Esophagus (tissue), 2 donors: ENCODE results near the gene SLC26A1. TPM values are rescaled to one million over a fixed set of nuclear protein-coding genes. Genes with fewer than 3 reads are reported as not detected.

Experiments used
- H3K27ac ChIP-seq, 2 donors: one replicate each; pipeline ENCODE4 v1.5.1; 2013; ENCODE audit warnings: low read depth in 2 of 2, mild to moderate bottlenecking in 2 of 2, inconsistent platforms in 1 of 2, low read length in 1 of 2, moderate library complexity in 1 of 2
- H3K27me3 ChIP-seq, 2 donors: one replicate each; pipeline ENCODE4 v1.6.1; 2013; ENCODE audit warnings: low read length in 2 of 2, control low read depth in 1 of 2, mild to moderate bottlenecking in 1 of 2; ENCODE audit not compliant: insufficient read depth in 2 of 2, control insufficient read depth in 1 of 2
- H3K36me3 ChIP-seq, 2 donors: one replicate each; pipeline ENCODE4 v1.6.1; 2013; ENCODE audit warnings: low read length in 1 of 2; ENCODE audit not compliant: control insufficient read depth in 2 of 2, insufficient read depth in 2 of 2
- H3K4me1 ChIP-seq, 2 donors: one replicate each; pipeline ENCODE4 v1.6.1; 2013; ENCODE audit warnings: low read length in 1 of 2; ENCODE audit not compliant: control insufficient read depth in 2 of 2, insufficient read depth in 2 of 2
- H3K4me3 ChIP-seq, 2 donors: one replicate each; pipeline ENCODE4 v1.5.1; 2013; ENCODE audit warnings: low read length in 2 of 2, mild to moderate bottlenecking in 2 of 2, low read depth in 1 of 2, moderate library complexity in 1 of 2
- H3K9me3 ChIP-seq, 2 donors: one replicate each; pipeline ENCODE4 v1.6.1; 2013; ENCODE audit warnings: mild to moderate bottlenecking in 2 of 2, low read depth in 1 of 2, low read length in 1 of 2, moderate library complexity in 1 of 2; ENCODE audit not compliant: control insufficient read depth in 2 of 2, insufficient read depth in 1 of 2
- WGBS, 2 donors: extraction: QIAGEN DNeasy Blood & Tissue Kit; methylation state at CpG; one replicate each; pipeline ENCODE4 v1.1.7; 2013; 5-methylcytosine and 5-hydroxymethylcytosine counted together
- polyA plus RNA-seq, 2 donors: library from polyadenylated mRNA; stranded (reverse); fragments of 200-250 nt; gene quantifications; one replicate each; pipeline ENCODE4 v1.2.3, GENCODE V29; 2013
- donor health status: healthy with polysubstance abuse.
- donor health status: Bipolar disorder and iron deficiency.

Gene SLC26A1
- polyA plus RNA-seq, 2 donors = 0.09 to 0.49 TPM

- no peak overlapping the region for H3K27ac ChIP-seq
- peaks cover 0 to 8% of the 10 kb centered on the region in 2 donors for H3K36me3 ChIP-seq
- no peak overlapping the region for H3K4me3 ChIP-seq
- H3K4me1 ChIP-seq = peaks cover 0 to 7% of the 10 kb centered on the region in 2 donors
- H3K27me3 ChIP-seq = no peaks in the 10 kb centered on the region
- WGBS, 2 donors = 86 to 88% methylated on average over 46 of the region's 46 CpGs
- H3K9me3 ChIP-seq = no peaks in the 10 kb centered on the region
Measured at GRCh38 chr4:1022051-1022738, 29.0 kb upstream of the SLC26A1 start.

DNA sequence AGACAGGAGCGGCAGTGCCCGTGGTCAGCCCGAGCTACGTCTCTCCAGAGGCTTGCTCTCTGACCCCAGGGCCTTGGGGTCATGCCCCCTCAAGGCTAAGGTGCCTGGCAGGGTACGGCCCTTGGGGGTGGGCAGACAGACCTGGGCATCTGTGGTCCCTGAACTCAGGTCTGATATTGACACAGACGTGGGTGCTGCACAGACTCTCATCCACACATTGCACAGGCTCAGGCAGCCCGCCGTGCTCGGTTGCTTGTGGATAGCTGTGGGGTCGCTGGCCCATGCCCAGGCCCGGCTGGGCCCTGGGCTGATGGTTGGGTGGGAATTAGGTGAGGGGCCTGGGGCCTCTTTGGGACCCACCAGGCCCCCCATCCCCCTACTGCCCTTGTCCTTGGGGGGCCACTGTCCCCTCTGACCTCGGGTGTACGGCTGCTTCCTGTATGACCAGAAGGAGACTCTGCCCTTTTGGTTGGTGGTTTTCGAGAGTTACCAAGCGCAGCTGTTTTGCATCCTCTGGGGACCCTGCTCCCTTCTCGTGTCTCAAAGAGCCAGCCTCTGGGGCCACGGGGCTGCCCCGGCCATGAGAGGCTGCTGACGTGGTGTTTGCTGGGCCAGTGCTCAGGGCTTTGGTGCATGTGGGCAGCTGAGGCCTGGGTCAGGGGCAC lies 28.3 kb upstream of the SLC26A1 start:
- peaks cover 0 to 8% of the 10 kb centered on the region in 2 donors for H3K36me3 ChIP-seq
- peaks cover 0 to 8% of the 10 kb centered on the region in 2 donors for H3K4me1 ChIP-seq
- H3K27ac ChIP-seq = no peak overlapping the region
- H3K4me3 ChIP-seq = no peak overlapping the region
- 86% methylated on average over 19 of the region's 19 CpGs for WGBS, 2 donors
- H3K9me3 ChIP-seq = no peaks in the 10 kb centered on the region
- no peaks in the 10 kb centered on the region for H3K27me3 ChIP-seq

DNA sequence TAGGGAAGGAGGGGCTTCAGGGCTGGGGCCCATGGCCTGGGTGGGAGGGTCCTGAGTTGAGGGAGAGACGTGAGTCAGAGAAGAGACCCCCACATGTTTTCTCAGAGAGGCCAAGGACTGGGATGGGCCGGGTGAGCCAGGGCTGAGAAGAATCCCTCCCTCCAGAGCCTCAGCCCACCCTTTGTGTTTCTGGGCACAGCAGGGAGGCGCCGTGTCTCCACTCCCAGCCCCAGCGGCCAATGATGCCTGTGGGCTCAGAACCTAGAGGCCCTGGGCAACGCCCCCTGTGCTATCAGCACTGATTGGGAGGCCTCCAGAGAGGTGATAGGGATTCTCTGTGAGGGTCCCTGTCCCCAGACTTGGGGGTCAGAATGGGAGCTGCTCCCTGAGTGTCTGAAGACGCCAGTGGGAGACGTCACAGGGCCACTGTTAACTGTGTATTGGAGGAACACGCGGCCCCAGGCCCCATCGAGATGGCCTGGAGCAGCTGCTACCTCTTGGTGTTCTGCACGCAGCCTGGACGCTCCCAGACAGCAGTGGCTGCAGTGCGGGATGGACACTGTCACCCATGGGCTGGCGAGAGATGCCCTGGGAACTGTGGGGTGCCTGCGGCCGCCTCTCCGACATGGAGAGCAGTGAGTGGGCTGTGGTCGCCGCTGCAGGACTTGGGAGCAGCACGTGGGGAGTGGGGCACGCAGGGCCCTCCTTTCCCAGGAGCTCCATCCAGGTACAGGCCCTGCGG lies 26.7 kb upstream of the SLC26A1 start:
- Histone ChIP-seq H3K27me3 (no peaks in the 10 kb centered on the region), H3K4me3 (no peak overlapping the region), H3K27ac (no peak overlapping the region), H3K36me3 (peaks cover 0 to 4% of the 10 kb centered on the region in 2 donors), H3K4me1 (peaks cover 0 to 3% of the 10 kb centered on the region in 2 donors), H3K9me3 (no peaks in the 10 kb centered on the region)
- 85 to 89% methylated on average over 23 of the region's 23 CpGs for WGBS, 2 donors

- H3K27ac ChIP-seq = no peak overlapping the region
- H3K27me3 ChIP-seq = no peaks in the 10 kb centered on the region
- WGBS, 2 donors = 69 to 81% methylated on average over 9 of the region's 9 CpGs
- no peaks in the 10 kb centered on the region for H3K9me3 ChIP-seq
- peaks cover 0 to 3% of the 10 kb centered on the region in 2 donors for H3K4me1 ChIP-seq
- H3K36me3 ChIP-seq = peaks cover 0 to 2% of the 10 kb centered on the region in 2 donors
- H3K4me3 ChIP-seq = no peak overlapping the region
Measured at GRCh38 chr4:1019320-1019719, 26.1 kb upstream of the SLC26A1 start.

GRCh38 chr4:1018147-1019020 lies 25.2 kb upstream of the SLC26A1 start:
- Histone ChIP-seq H3K27me3 (no peaks in the 10 kb centered on the region), H3K36me3 (no peaks in the 10 kb centered on the region), H3K4me3 (no peak overlapping the region), H3K9me3 (no peaks in the 10 kb centered on the region), H3K4me1 (peaks cover 0 to 3% of the 10 kb centered on the region in 2 donors), H3K27ac (no peak overlapping the region)
- 79 to 80% methylated on average over 29 of the region's 29 CpGs for WGBS, 2 donors

DNA sequence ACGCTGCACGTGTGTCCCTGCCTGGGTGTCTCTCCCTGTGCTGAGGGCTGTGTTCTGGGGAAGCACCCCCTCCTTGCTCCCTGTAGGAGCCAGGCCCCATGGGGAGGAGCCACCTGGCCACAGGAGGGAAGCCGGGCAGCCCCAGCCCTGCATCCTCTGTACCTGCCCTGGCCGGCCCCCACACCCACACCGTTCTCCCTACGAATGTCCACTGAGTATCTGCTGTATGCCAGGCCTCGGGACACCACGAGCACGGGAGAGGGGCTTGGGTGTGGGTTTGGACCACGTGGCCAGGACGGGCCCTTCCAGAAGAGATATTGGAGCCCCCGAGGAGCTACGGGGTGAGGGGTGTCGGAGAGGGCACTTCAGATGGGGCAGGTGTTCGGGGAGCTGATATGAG lies 24.5 kb upstream of the SLC26A1 start:
- WGBS, 2 donors = 85 to 91% methylated on average over 15 of the region's 15 CpGs
- no peaks in the 10 kb centered on the region for H3K9me3 ChIP-seq
- H3K36me3 ChIP-seq = no peaks in the 10 kb centered on the region
- no peaks in the 10 kb centered on the region for H3K27me3 ChIP-seq
- H3K4me3 ChIP-seq = no peak overlapping the region
- H3K4me1 ChIP-seq = peaks cover under 1 to 3% of the 10 kb centered on the region in 2 donors
- no peak overlapping the region for H3K27ac ChIP-seq

- Histone ChIP-seq H3K9me3 (no peaks in the 10 kb centered on the region), H3K4me1 (peaks cover 4 to 8% of the 10 kb centered on the region in 2 donors), H3K27me3 (no peaks in the 10 kb centered on the region), H3K36me3 (no peaks in the 10 kb centered on the region), H3K27ac (no peak overlapping the region), H3K4me3 (no peak overlapping the region)
- WGBS, 2 donors = 86 to 87% methylated on average over 16 of the region's 16 CpGs
Measured at GRCh38 chr4:1017211-1017610, 24.0 kb upstream of the SLC26A1 start.

DNA sequence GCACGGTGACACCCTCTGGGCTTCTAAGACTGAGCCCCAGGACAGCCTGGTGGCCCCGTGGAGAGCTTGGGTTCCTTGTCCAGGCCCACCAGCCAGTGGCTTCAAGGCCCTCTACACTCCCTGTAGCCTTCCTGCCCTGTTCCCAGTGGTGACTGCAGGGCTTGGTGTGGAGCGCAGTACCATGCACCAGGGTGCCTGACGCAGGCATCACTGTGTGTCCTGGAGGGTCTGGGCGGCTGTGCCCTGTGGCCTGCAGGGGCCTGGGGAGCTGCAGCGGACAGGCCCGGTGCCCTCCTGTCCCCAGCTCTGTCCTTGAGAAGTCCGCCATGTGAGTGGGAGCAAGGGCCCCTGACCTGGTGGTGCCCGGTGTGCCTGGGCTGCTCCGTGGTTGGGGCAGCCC lies 22.5 kb upstream of the SLC26A1 start:
- WGBS, 2 donors = 83 to 88% methylated on average over 10 of the region's 10 CpGs
- Histone ChIP-seq H3K9me3 (no peaks in the 10 kb centered on the region), H3K4me3 (no peak overlapping the region), H3K27me3 (no peaks in the 10 kb centered on the region), H3K27ac (no peak overlapping the region), H3K36me3 (no peaks in the 10 kb centered on the region), H3K4me1 (peaks cover 4 to 10% of the 10 kb centered on the region in 2 donors)

DNA sequence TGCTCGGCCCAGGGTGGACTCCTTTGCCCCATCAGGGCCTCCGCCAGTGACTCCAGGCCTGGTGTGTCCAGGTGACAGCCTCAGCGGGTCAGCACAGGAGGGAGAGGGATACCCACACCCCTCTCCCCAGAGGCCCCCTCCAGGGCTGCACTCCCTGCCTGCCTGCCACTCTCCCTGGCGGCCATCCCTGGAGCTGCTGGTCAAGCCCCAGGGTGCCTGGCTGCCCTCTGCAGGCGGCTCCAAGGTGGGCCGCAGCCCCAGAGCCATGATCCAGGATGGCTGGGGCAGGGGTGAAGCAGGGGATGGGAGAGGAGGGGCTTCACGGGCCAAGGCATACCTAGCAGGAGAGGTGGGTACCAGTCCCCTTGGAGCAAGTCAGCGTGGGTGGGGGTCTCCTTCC lies 22.0 kb upstream of the SLC26A1 start:
- Histone ChIP-seq H3K4me1 (peaks cover 8 to 16% of the 10 kb centered on the region in 2 donors), H3K9me3 (no peaks in the 10 kb centered on the region)
- whole genome bisulfite sequencing, 2 donors = 81 to 89% methylated on average over 7 to 8 of the region's 8 CpGs

More for the DNA sequence above, 22.0 kb upstream of the SLC26A1 start:
- Histone ChIP-seq H3K27me3 (no peaks in the 10 kb centered on the region), H3K4me3 (no peak overlapping the region), H3K27ac (no peak overlapping the region), H3K36me3 (no peaks in the 10 kb centered on the region)
